Activated T-cell treated with anti-CD3 and anti-CD28 coated beads for 4 hours (primary cell): ENCODE data around the gene TMEM204.

Experiments used
- DNase-seq: peaks from one replicate; pipeline ENCODE4 v3.0.0-alpha.2; 2020

TMEM204 gene

GRCh38 chr16:1524366-1524765 is 9.1 kb upstream of the TMEM204 start:
- no peak for DNase-seq

GRCh38 chr16:1525871-1526607 is 7.4 kb upstream of the TMEM204 start:
- no peak for DNase-seq

- DNase-seq, result no peak
Observed at GRCh38 chr16:1526608-1527555, 6.6 kb upstream of the TMEM204 start.

- no peak for DNase-seq
Observed at GRCh38 chr16:1527836-1528811, 5.3 kb upstream of the TMEM204 start.

GRCh38 chr16:1528921-1529537 is 4.4 kb upstream of the TMEM204 start:
- no peak for DNase-seq

GRCh38 chr16:1530349-1530882 is 3.0 kb upstream of the TMEM204 start:
- DNase-seq, result no peak

- no peak for DNase-seq
Observed at GRCh38 chr16:1530883-1531637, 2.4 kb upstream of the TMEM204 start.

GRCh38 chr16:1531638-1531910 is 1.9 kb upstream of the TMEM204 start:
- no peak for DNase-seq

GRCh38 chr16:1532081-1532760 is 1.2 kb upstream of the TMEM204 start:
- no peak for DNase-seq

- no peak for DNase-seq
Observed at GRCh38 chr16:1532771-1533170, 695 bp upstream of the TMEM204 start.

- no peak for DNase-seq
Observed at GRCh38 chr16:1534021-1535020, 855 bp downstream of the TMEM204 start.

- DNase-seq, result no peak
Observed at GRCh38 chr16:1535391-1536291, 2.2 kb downstream of the TMEM204 start.

- DNase-seq, result no peak
Observed at GRCh38 chr16:1536601-1537000, 3.1 kb downstream of the TMEM204 start.

- DNase-seq, result no peak
Observed at GRCh38 chr16:1537138-1537577, 3.7 kb downstream of the TMEM204 start.

- DNase-seq, result no peak
Observed at GRCh38 chr16:1537763-1538289, 4.4 kb downstream of the TMEM204 start.

- DNase-seq, result no peak
Observed at GRCh38 chr16:1538804-1539520, 5.5 kb downstream of the TMEM204 start.
